Epithelial cell of esophagus (primary cell): ENCODE data around the gene FSHR.

Experiments
- DNase-seq: peaks from one replicate; pipeline ENCODE4 v3.0.0; 2010; ENCODE audit warnings: low read depth
- H3K4me3 ChIP-seq: 2 replicates; pipeline ENCODE4 v1.5.1; 2011; ENCODE audit warnings: mild to moderate bottlenecking, low read length, control low read depth
- CTCF ChIP-seq: IDR thresholded peaks from 2 replicates; pipeline ENCODE4 v1.5.1; 2011; ENCODE audit warnings: low read depth, mild to moderate bottlenecking, low read length, control low read depth, inconsistent platforms; ENCODE audit not compliant: insufficient read depth; ENCODE audit errors: missing control alignments

Gene FSHR

GRCh38 chr2:49105506-49105905 lies 48.8 kb downstream of the FSHR start:
- H3K4me3 ChIP-seq, result no peak overlapping the region
- no peak for TF ChIP-seq CTCF
- no peak for DNase-seq

GRCh38 chr2:49102146-49102545 lies 52.2 kb downstream of the FSHR start:
- H3K4me3 ChIP-seq, result no peak overlapping the region
- no peak for TF ChIP-seq CTCF
- no peak for DNase-seq

- no peak for TF ChIP-seq CTCF
- no peak for DNase-seq
- H3K4me3 ChIP-seq, result no peak overlapping the region
Observed at GRCh38 chr2:49080681-49081080, 73.6 kb downstream of the FSHR start.

- DNase-seq, result no peak
- TF ChIP-seq CTCF, result no peak
Observed at GRCh38 chr2:49070716-49071115, 83.6 kb downstream of the FSHR start.

GRCh38 chr2:49069829-49070228 lies 84.5 kb downstream of the FSHR start:
- peak; percentile 46 for DNase-seq
- no peak overlapping the region for H3K4me3 ChIP-seq
- no peak for TF ChIP-seq CTCF

More at GRCh38 chr2:49070716-49071115, 83.6 kb downstream of the FSHR start:
- no peak overlapping the region for H3K4me3 ChIP-seq

- no peak for DNase-seq
- TF ChIP-seq CTCF, result no peak
- H3K4me3 ChIP-seq, result no peak overlapping the region
Observed at GRCh38 chr2:49068613-49069012, 85.7 kb downstream of the FSHR start.

GRCh38 chr2:49067971-49068370 lies 86.3 kb downstream of the FSHR start:
- DNase-seq, result no peak
- TF ChIP-seq CTCF, result no peak

More at GRCh38 chr2:49067971-49068370, 86.3 kb downstream of the FSHR start:
- H3K4me3 ChIP-seq, result no peak overlapping the region
